OCI-LY7 (cell line): Measurements from ENCODE around the gene SLC44A5. TPM values are rescaled to one million over a fixed set of nuclear protein-coding genes. Genes with fewer than 3 reads are reported as not detected.

ENCODE experiments used
- BruUV-seq: library from RNA; stranded (reverse); fragments of 400-500 nt; replicated peaks from 2 replicates; lab custom pipeline; 2021; lab: Mats Ljungman, UMichigan
- CTCF ChIA-PET: fragments of 300-600 bp; sonication (Branson Sonifier 250); formaldehyde crosslinking; loops from one replicate; lab custom pipeline; 2022; ENCODE audit warnings: antibody characterized with exemption; ENCODE audit not compliant: unreplicated experiment; lab: Charles Lee
- POLR2A ChIA-PET: fragments of 300-600 bp; sonication (Branson Sonifier 250); formaldehyde crosslinking; loops from one replicate; lab custom pipeline; 2022; ENCODE audit warnings: antibody characterized with exemption; lab: Charles Lee
- DNase-seq: peaks from one replicate; pipeline ENCODE4 v3.0.0-alpha.2; 2015; ENCODE audit warnings: low spot score
- H2AFZ ChIP-seq: fragments of 200-600 bp; sonication (generic), shearing (Covaris generic); 2 replicates; pipeline ENCODE4 v1.6.1; 2014; ENCODE audit warnings: mild to moderate bottlenecking, antibody characterized with exemption, low read length, moderate library complexity
- H3K27ac ChIP-seq: fragments of 200-600 bp; sonication (generic); 2 replicates; pipeline ENCODE4 v1.5.1; 2014; ENCODE audit warnings: mixed run types, low read depth, mild to moderate bottlenecking, moderate library complexity, low read length, inconsistent platforms; ENCODE audit not compliant: poor library complexity, severe bottlenecking
- H3K36me3 ChIP-seq: fragments of 200-600 bp; sonication (generic); 2 replicates; pipeline ENCODE4 v1.6.1; 2014; ENCODE audit warnings: mild to moderate bottlenecking, antibody characterized with exemption, low read length, moderate library complexity, mixed read lengths; ENCODE audit not compliant: insufficient read depth
- H3K4me1 ChIP-seq: fragments of 200-600 bp; sonication (generic); 2 replicates; pipeline ENCODE4 v1.5.1; 2014; ENCODE audit warnings: mild to moderate bottlenecking, low read length; ENCODE audit not compliant: insufficient read depth, poor library complexity, severe bottlenecking
- H3K4me2 ChIP-seq: fragments of 200-600 bp; sonication (generic); 2 replicates; pipeline ENCODE4 v1.6.1; 2014; ENCODE audit warnings: mild to moderate bottlenecking, low read length
- H3K4me3 ChIP-seq: fragments of 200-600 bp; sonication (generic); 2 replicates; pipeline ENCODE4 v1.5.1; 2014; ENCODE audit warnings: mild to moderate bottlenecking, low read depth, low read length; ENCODE audit not compliant: poor library complexity, severe bottlenecking
- H3K79me2 ChIP-seq: fragments of 200-600 bp; sonication (generic); 2 replicates; pipeline ENCODE4 v1.6.1; 2016; ENCODE audit warnings: low read depth, mild to moderate bottlenecking, low read length, moderate library complexity, mixed read lengths; ENCODE audit not compliant: insufficient read depth
- H3K9me2 ChIP-seq: fragments of 200-600 bp; sonication (generic); 2 replicates; pipeline ENCODE4 v1.6.1; 2016; ENCODE audit warnings: mild to moderate bottlenecking, low read length, mixed read lengths; ENCODE audit not compliant: insufficient read depth
- H3K9me3 ChIP-seq: fragments of 200-600 bp; sonication (generic); 2 replicates; pipeline ENCODE4 v1.6.1; 2014; ENCODE audit warnings: mild to moderate bottlenecking, mixed run types, low read length, mixed read lengths
- H4K20me1 ChIP-seq: fragments of 200-600 bp; sonication (generic); 2 replicates; pipeline ENCODE4 v1.6.1; 2014; ENCODE audit warnings: mild to moderate bottlenecking, antibody characterized with exemption, low read length, moderate library complexity, mixed read lengths; ENCODE audit not compliant: insufficient read depth
- CTCF ChIP-seq: fragments of 200-600 bp; sonication (generic); conservative IDR thresholded peaks from 2 replicates; pipeline ENCODE4 v1.5.1; 2014; ENCODE audit warnings: mild to moderate bottlenecking, antibody characterized with exemption, low read length, moderate library complexity, mixed read lengths
- EZH2phosphoT487 ChIP-seq: fragments of 200-600 bp; sonication (generic); IDR thresholded peaks from 2 replicates; pipeline ENCODE4 v1.6.1; 2018; ENCODE audit warnings: low read depth, borderline replicate concordance, mild to moderate bottlenecking, mixed run types, antibody characterized with exemption, low read length, moderate library complexity, mixed read lengths
- intact Hi-C: fragments of 100-400 bp; cut with micrococcal nuclease; formaldehyde crosslinking; loops from one replicate; pipeline ENCODE4 v1.10.0; 2022; ENCODE audit not compliant: unreplicated experiment
- total RNA-seq, 2 experiments: library from RNA; depleted of rRNA in 1 of 2; stranded (reverse); fragments of >200 nt in 1 of 2; shearing (Covaris generic) in 1 of 2; gene quantifications; 2 replicates each; pipeline ENCODE4 v1.2.3, GENCODE V29; 2014 to 2022

Gene SLC44A5
- total RNA-seq, 2 experiments from 2014 or later: not detected

DNA sequence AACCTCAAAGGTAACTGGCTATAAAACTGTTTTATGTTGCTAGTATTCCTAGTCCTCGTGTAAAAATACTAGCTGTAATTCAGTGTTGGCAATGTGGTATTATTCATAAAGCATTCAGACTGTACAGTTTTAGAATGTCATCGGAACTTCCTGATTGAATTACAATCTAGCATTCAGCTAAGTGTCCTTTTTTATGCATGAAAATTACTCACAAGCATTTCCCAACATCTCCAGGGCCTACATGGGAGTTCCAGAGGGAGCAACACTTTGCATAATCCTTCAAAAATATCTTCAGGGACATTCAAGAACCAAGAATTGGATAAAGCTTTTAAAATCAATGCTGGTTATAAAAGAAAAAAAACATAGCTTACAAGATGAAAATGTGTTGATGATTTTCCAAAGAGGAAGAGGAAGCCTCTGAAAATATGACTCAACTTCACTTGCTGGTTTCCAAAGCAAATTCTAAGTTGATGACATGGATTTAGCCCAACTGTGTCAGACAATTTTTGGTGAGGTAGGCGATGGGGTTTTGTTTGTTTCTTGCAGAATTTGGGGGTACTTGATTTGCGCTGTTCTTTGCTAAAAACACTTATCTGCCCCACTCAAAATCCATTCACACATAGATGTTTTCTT lies 137.8 kb downstream of the SLC44A5 start:
- Histone ChIP-seq H3K4me3 (no peak overlapping the region), H3K36me3 (no peaks in the 10 kb centered on the region), H3K9me3 (no peaks in the 10 kb centered on the region), H2AFZ (no peak overlapping the region), H3K9me2 (no peaks in the 10 kb centered on the region), H3K4me2 (no peak overlapping the region), H3K79me2 (no peaks in the 10 kb centered on the region), H3K4me1 (no peaks in the 10 kb centered on the region), H3K27ac (no peak overlapping the region), H4K20me1 (no peaks in the 10 kb centered on the region)
- POLR2A ChIA-PET: interaction anchor here (0.6 kb wide), 1 partner anchor 50 kb away, joined by 3 read pairs; no protein-coding TSS in a partner anchor
- DNase-seq: no peak
- no peak for TF ChIP-seq EZH2phosphoT487
- TF ChIP-seq CTCF: no peak
- intact Hi-C loops: no loop called here
- CTCF ChIA-PET: no interaction called here
- BruUV-seq: no TSS peak

DNA sequence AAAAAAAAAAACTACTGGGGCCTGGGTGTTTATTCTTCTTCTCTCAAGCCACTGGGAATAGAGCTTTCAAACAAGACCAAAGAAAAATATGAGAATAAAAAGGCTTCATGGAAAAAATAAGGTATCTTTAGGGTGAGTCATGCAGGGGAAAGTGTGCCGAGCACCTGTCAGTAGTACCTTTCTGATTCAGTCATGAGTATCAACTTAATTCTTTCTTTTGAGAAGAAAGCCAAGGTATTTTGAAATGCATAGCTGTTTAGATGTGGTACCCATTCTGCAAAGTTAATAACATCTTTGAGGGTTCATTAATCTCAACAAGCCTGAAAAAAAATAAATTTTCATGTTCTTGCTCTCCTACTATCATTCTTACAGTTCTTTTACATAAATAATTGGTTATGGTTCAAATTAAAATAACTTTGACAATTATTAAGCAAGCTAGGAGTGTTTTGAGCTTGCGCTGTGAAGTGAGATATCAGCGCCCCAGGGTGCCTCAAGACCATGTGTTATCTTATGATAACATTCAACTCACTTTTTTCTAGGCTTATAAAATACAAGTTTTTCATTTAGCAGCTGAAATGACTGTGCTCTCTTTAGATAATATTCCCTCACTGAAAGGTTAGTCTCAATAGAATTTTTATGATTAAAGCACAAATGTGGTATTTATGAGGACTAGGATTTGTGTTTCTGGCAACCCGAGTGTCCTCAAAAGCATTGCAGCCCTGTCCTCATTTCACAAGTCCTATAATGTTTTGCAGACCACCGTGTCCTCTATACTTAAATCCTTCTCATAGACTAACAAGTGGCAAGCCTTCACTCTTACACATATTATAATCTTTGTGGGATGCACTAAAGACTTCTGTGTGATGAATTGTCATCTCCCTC lies 138.6 kb downstream of the SLC44A5 start:
- no peak overlapping the region for H3K4me3 ChIP-seq
- no peak overlapping the region for H3K4me2 ChIP-seq
- TF ChIP-seq CTCF: no peak
- intact Hi-C loops: no loop called here
- H2AFZ ChIP-seq: no peak overlapping the region
- no peaks in the 10 kb centered on the region for H3K79me2 ChIP-seq
- POLR2A ChIA-PET: interaction anchor here (0.6 to 1.4 kb wide), 4 partner anchors 36 to 1296 kb away, joined by 3 read pairs; no protein-coding TSS in a partner anchor
- no peaks in the 10 kb centered on the region for H3K9me3 ChIP-seq
- CTCF ChIA-PET: no interaction called here
- H4K20me1 ChIP-seq: no peaks in the 10 kb centered on the region
- no peak for DNase-seq
- no peak overlapping the region for H3K27ac ChIP-seq
- no peaks in the 10 kb centered on the region for H3K36me3 ChIP-seq
- no peaks in the 10 kb centered on the region for H3K4me1 ChIP-seq
- no peaks in the 10 kb centered on the region for H3K9me2 ChIP-seq
- BruUV-seq: no TSS peak
